Subcutaneous adipose tissue (tissue), 4 donors: ENCODE data around the gene SURF2. TPM values are rescaled to one million over a fixed set of nuclear protein-coding genes. Genes with fewer than 3 reads are reported as not detected.

ENCODE experiments used
- CTCF ChIP-seq: fragments of 450-650 bp; IDR thresholded peaks from one replicate; pipeline ENCODE4 v1.5.1; 2016; ENCODE audit warnings: low read depth, mild to moderate bottlenecking, control low read depth, antibody characterized with exemption, moderate library complexity
- total RNA-seq, 4 donors: library from RNA; depleted of rRNA; stranded (reverse); fragments of >200 nt; gene quantifications; one replicate each; pipeline ENCODE4 v1.1.0, GENCODE V29; 2016

Gene SURF2
- total RNA-seq, 4 donors from 2014 or later = 6.6 to 20.1 (median 11.3) TPM

- TF ChIP-seq CTCF = no peak
Observed at GRCh38 chr9:133377721-133378216, 21.4 kb downstream of the SURF2 start.

- TF ChIP-seq CTCF = no peak
Observed at GRCh38 chr9:133378408-133378962, 22.1 kb downstream of the SURF2 start.

- no peak for TF ChIP-seq CTCF
Observed at GRCh38 chr9:133379153-133380086, 23.1 kb downstream of the SURF2 start.

GRCh38 chr9:133380734-133381133, 24.4 kb downstream of the SURF2 start:
- TF ChIP-seq CTCF = no peak

- no peak for TF ChIP-seq CTCF
Observed at GRCh38 chr9:133382507-133383141, 26.3 kb downstream of the SURF2 start.

- TF ChIP-seq CTCF = no peak
Observed at GRCh38 chr9:133383438-133383837, 27.1 kb downstream of the SURF2 start.
